HG03060 (cell line): Measurements from ENCODE around the gene EFS.
A peak's percentile ranks its signal among the peaks of the same experiment; 100 is the strongest.

Experiments used
- ATAC-seq: cut with Tn5 transposase; IDR thresholded peaks from one replicate; pipeline ENCODE4 v1.9.1; 2021; ENCODE audit warnings: low read depth, moderate number of reproducible peaks; ENCODE audit not compliant: unreplicated experiment

The EFS gene, protein sequence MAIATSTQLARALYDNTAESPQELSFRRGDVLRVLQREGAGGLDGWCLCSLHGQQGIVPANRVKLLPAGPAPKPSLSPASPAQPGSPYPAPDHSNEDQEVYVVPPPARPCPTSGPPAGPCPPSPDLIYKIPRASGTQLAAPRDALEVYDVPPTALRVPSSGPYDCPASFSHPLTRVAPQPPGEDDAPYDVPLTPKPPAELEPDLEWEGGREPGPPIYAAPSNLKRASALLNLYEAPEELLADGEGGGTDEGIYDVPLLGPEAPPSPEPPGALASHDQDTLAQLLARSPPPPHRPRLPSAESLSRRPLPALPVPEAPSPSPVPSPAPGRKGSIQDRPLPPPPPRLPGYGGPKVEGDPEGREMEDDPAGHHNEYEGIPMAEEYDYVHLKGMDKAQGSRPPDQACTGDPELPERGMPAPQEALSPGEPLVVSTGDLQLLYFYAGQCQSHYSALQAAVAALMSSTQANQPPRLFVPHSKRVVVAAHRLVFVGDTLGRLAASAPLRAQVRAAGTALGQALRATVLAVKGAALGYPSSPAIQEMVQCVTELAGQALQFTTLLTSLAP

GRCh38 chr14:23365036-23365731 lies at the start of gene EFS:
TSS of gene EFS (minus strand) at chr14:23365172. CDS start at chr14:23365025, 147 bp downstream.
- no peak for ATAC-seq

GRCh38 chr14:23414254-23414653 lies 49.3 kb upstream of the EFS start:
- no peak for ATAC-seq

GRCh38 chr14:23413681-23414080 lies 48.7 kb upstream of the EFS start:
- ATAC-seq = no peak

DNA sequence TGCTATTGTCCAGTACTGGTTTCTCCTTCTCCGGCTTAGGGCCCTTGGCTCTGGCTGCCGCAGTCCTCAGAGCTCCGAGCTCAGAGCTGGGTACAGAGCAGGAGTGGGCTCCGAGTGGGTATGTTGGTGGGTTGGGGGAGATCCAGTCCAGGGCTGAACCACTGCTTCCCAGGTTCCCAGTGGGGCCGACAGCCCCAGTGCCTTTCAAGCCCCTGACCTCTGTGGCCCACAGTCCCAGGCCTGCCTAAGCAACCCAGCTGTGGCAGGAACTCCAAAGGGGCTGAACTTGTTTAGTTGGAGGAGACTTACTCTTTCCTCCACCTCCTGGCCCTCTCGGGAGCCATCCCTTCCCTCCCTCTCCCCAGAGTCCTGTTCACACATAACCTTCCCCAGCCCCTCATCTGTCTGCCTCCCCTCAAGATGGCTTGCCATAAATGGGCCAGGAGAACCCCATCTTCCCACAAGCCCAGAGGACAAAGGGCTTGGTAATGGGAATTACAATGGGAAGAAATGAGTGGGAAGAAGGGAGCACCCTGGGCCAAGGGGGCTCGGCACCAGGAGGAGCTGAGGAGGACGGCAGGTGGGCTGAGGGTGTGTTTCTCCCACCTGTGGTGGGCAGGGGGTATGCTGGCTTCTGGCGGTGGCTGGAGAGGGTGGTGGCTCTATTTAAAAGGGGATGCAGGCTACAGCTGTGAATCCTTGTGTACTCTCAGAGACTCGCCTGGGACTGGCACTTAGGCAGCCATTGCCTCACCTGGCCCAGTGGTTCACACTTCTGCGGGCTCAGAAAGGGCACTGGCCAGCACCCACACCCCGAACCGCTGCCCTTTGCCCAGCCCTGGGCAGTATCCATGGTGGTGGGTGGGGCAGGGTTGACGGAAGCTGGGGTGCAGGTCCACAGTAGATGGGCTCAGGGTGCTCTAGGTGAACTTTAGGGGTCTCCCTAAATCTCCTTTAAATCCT lies 46.9 kb upstream of the EFS start:
- no peak for ATAC-seq

DNA sequence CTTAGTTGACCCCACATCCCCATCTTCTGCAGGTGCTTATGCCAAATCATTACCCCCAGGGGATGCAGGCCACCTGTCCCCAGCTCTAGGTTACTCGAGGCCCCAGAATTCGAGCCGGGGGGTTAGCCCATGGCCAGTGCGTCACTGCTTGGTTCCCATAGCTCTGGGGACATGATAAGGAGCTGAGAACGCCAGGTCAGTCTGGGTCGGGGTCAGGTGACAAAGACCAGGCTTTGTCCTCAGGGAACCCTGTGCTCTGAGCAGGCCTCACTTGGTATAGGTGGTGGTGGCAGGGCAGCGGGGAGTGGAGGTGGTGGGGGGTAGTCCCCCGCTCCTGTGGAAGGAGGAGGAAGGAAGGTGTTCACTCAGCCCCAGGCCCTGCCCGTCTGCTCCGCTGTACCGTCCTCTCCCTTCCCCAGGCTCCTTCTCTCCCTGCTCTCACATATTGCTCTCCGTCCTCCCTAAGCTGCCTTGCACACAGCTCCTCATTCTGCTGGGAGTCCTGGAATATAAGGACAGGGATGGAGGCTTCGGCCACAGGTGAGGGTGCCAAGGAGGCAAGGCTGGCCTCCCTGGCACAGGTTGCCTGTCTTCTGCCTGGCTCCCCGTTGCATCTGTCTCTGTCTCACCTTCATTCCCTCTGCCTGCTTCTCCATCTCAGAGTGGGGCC lies 45.1 kb upstream of the EFS start:
- ATAC-seq = no peak

GRCh38 chr14:23409475-23409874 lies 44.5 kb upstream of the EFS start:
- ATAC-seq = no peak

- no peak for ATAC-seq
Measured at GRCh38 chr14:23408307-23408630, 43.3 kb upstream of the EFS start.

GRCh38 chr14:23407516-23408306 lies 42.7 kb upstream of the EFS start, which contains the start of gene MYH6:
TSS of gene MYH6 (minus strand) at chr14:23408273. CDS start at chr14:23407223, 1,050 bp downstream.
- ATAC-seq = no peak

DNA sequence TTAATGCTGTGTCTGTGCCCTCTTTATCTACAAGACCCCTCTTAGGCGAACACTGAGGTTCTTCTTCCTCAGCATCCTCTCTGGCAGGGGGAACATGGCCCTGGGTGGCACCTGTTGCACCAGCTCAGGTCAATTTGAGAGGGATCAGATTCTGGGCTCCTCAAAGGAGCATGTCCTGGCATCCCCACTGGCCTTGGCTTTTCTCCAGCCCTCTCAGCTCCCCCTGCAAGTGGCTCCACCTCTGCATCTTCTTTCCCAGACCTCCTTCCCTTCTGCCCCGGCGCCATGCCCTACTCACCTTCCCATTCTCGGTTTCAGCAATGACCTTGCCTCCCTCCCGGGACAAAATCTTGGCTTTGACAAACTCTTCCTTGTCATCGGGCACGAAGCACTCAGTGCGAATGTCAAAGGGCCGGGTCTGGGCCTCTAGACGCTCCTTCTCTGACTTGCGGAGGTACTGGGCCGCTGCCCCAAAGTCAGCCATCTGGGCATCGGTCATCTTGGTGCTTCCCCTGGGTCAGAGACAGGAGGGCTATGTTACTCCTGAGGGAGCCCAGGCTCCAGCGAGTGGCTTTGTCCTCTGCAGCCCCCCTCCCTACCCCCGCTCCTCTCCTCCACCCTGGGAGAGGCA lies 41.9 kb upstream of the EFS start:
- no peak for ATAC-seq

DNA sequence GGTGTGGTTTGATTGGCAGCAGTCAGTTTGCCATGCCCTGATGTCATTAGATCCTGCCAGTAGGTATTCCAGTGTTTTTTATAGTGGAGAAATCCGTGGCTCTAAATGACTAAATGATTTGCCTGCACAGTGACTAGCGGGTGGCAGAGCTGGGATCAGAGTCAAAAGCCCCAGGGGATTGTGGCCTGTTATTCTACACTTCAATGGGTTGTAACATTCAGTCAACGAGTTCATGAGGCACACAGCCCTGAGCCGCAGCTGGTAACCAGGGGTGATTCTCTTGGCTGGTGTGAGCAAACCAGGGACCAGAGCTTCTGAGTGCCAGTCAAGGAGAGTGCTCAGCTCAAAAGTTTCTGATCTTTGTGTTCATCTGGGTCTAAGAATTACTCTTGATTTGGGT lies 41.3 kb upstream of the EFS start:
- peak; percentile 52 for ATAC-seq

GRCh38 chr14:23405516-23406025 lies 40.6 kb upstream of the EFS start:
- ATAC-seq = no peak

DNA sequence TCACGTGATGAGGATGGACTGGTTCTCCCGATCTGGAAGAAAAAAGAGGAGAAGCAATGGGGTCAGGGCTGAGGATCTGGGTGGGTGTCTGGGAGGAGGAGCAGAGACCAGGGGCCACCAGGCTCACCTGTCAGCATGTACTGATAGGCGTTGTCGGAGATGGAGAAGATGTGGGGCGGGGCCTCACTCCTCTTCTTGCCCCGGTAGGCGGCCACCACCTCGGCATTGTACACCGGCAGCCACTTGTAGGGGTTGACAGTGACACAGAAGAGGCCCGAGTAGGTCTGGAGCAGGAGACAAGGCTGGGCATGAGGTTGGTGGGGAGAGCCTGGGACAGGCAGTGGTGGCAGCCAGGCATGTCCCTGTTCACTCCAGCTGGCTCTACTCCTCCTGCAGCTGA lies 40.1 kb upstream of the EFS start:
- no peak for ATAC-seq

- ATAC-seq = no peak
Measured at GRCh38 chr14:23404331-23404900, 39.4 kb upstream of the EFS start.

DNA sequence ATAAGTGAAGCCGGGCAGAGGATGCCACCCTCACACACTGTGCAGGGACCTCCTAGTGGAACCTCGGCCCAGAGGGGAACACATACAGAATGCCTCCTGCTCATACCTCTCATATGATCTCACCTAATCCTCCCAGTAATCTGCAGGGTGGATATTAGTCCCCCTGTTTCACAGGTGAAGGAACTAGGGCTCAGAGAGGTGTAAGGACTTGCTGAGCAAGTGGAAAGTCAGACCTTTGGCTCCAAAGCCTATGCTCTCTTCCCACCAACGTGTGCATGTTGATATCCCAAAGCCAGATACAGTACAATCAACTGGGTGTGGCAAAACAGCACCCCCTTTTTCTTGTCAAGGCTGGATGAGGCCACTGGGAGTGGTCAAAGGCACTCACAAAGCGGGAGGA lies 38.9 kb upstream of the EFS start:
- no peak for ATAC-seq

GRCh38 chr14:23403139-23403438 lies 38.1 kb upstream of the EFS start:
- no peak for ATAC-seq

GRCh38 chr14:23402296-23403138 lies 37.5 kb upstream of the EFS start:
- ATAC-seq = no peak

GRCh38 chr14:23401291-23401690 lies 36.3 kb upstream of the EFS start:
- no peak for ATAC-seq
